Heart left ventricle (tissue), 16 donors: ENCODE data around the gene RBMS3. TPM values are rescaled to one million over a fixed set of nuclear protein-coding genes. Genes with fewer than 3 reads are reported as not detected.
A peak's percentile ranks its signal among the peaks of the same experiment; 100 is the strongest.

Source experiments
- ATAC-seq, 4 donors: fragments of 200-7000 bp; cut with Tn5 transposase; one replicate each; pipeline ENCODE4 v1.9.1; 2020 to 2022; ENCODE audit warnings: moderate library complexity in 4 of 4, mild to moderate bottlenecking in 3 of 4, moderate number of reproducible peaks in 1 of 4
- DNase-seq, 5 donors: peaks; one replicate each; pipeline ENCODE4 v3.0.0-alpha.2; 2020
- H3K27ac ChIP-seq, 12 donors: fragments of 200-600 bp; sonication (generic) in 4 of 12; one replicate each; pipeline versions ENCODE4 v1.5.0 to v1.8.0; 2016 to 2022; ENCODE audit warnings: mild to moderate bottlenecking in 2 of 12
- H3K27me3 ChIP-seq, 9 donors: fragments of 200-600 bp; sonication (generic) in 2 of 9; one replicate each; pipeline versions ENCODE4 v1.5.1 to v1.8.0; 2016 to 2022; ENCODE audit warnings: mild to moderate bottlenecking in 3 of 9
- H3K36me3 ChIP-seq, 9 donors: fragments of 200-600 bp; sonication (generic) in 2 of 9; one replicate each; pipeline versions ENCODE4 v1.5.0 to v1.8.0; 2018 to 2022; ENCODE audit warnings: mild to moderate bottlenecking in 2 of 9
- H3K4me1 ChIP-seq, 12 donors: fragments of 200-600 bp; sonication (generic) in 4 of 12; one replicate each; pipeline versions ENCODE4 v1.5.0 to v1.8.0; 2016 to 2022; ENCODE audit warnings: mild to moderate bottlenecking in 3 of 12
- H3K4me3 ChIP-seq, 12 donors: fragments of 200-600 bp; sonication (generic) in 4 of 12; one replicate each; pipeline versions ENCODE4 v1.5.0 to v1.8.0; 2017 to 2022; ENCODE audit warnings: mild to moderate bottlenecking in 9 of 12, moderate library complexity in 4 of 12
- H3K9me3 ChIP-seq, 12 donors: fragments of 200-600 bp; sonication (generic) in 4 of 12; one replicate each; pipeline versions ENCODE4 v1.5.0 to v1.8.0; 2016 to 2022; ENCODE audit warnings: mild to moderate bottlenecking in 1 of 12
- POLR2A ChIP-seq, 2 donors: fragments of 450-650 bp; IDR thresholded peaks; one replicate each; pipeline ENCODE4 v1.6.1; 2017; ENCODE audit warnings: antibody characterized with exemption in 2 of 2, mild to moderate bottlenecking in 2 of 2, moderate library complexity in 2 of 2
- WGBS, 4 donors: extraction: QIAGEN DNeasy Blood & Tissue Kit in 2 of 4; methylation state at CpG; one replicate each; pipeline versions ENCODE4 v1.1.5 to v1.1.7; 2013 to 2018; 5-methylcytosine and 5-hydroxymethylcytosine counted together
- intact Hi-C, 10 donors: fragments of 100-400 bp; cut with DNase I; formaldehyde crosslinking; loops; one replicate each; pipeline versions ENCODE4 v1.11.1 to v1.14.2; 2022
- polyA plus RNA-seq, 2 donors: library from polyadenylated mRNA; stranded (reverse); fragments of 200-250 nt; gene quantifications; one replicate each; pipeline ENCODE4 v1.2.3, GENCODE V29; 2013
- total RNA-seq, 9 donors: library from RNA; depleted of rRNA in 2 of 9; stranded (reverse); fragments of >200 nt in 2 of 9; fragmentation: NEBNext Ultra II Directional in 3 of 9; extraction: Animal tissue kit (Norgen Biotek cat#: 25700) in 3 of 9; gene quantifications; one replicate each; pipeline versions ENCODE4 v1.1.0 to v1.2.4, GENCODE V29; 2016 to 2023
- TF ChIP-seq, protein P1 (sequence below), 12 donors: fragments of 200-600 bp; sonication (generic) in 4 of 12; IDR thresholded peaks; one replicate each; pipeline versions ENCODE4 v1.5.0 to v1.8.0; 2018 to 2022; ENCODE audit warnings: antibody characterized with exemption in 12 of 12, mild to moderate bottlenecking in 5 of 12
- donor health status: ischemic (EF 13 %, LVEDD 7.1; RV severe dilation, severe dysfunction).
- donor health status: healthy with polysubstance abuse.
- donor health status: DM: no; HTN: yes; CAD: no.
- donor health status: DM: no; HTN: no; CAD: no.
- donor health status: ischemic (EF 25% LVEDD 6.9; RV normal size, moderate dysfunction).
- donor health status: ischemic (EF 25% LVEDD 5.7; RV mildly dilated, moderate dysfunction).
- donor health status: healthy.
- donor health status: DM: yes; HTN: yes; CAD: no.
- donor health status: ischemic (EF 35%, LVEDD 5.7; RV mildly dilated, moderate dysfunction).
- donor health status: nonischemic (EF 11% LVEDD 7.7; RV severe dilation, severe dysfunction).
- donor health status: DM: yes; HTN: yes; CAD: no.
- donor health status: PGD.
- donor health status: ischemic (EF 29% LVEDD 5.4; RV normal size, mild dysfunction).
- donor health status: nonischemic (EF 23%, LVEDD 6.1; RV moderate dilation, normal function).

Gene RBMS3
- total and polyA plus RNA-seq, 11 donors, result 4.8 to 35.6 (median 26.1) TPM

GRCh38 chr3:29639578-29640290 is 358.9 kb downstream of the RBMS3 start:
- H3K4me1 ChIP-seq, result peaks cover 0 to 75% (median 31%) of the 10 kb centered on the region in 12 donors

GRCh38 chr3:29642393-29643033 is 361.6 kb downstream of the RBMS3 start:
- peak overlapping the region in 5 of 12 donors; percentile 5 to 26 (median 20) for H3K4me3 ChIP-seq
- H3K27me3 ChIP-seq, result no peaks in the 10 kb centered on the region
- 44 to 56% (median 54%) methylated on average over 5 of the region's 5 CpGs for WGBS, 4 donors
- DNase-seq (peak in 4 of 5 donors; percentile 25 to 63 (median 32)), ATAC-seq (peak; percentile 86 to 97 (median 94))
- H3K36me3 ChIP-seq, result no peaks in the 10 kb centered on the region
- TF ChIP-seq, protein P1, sequence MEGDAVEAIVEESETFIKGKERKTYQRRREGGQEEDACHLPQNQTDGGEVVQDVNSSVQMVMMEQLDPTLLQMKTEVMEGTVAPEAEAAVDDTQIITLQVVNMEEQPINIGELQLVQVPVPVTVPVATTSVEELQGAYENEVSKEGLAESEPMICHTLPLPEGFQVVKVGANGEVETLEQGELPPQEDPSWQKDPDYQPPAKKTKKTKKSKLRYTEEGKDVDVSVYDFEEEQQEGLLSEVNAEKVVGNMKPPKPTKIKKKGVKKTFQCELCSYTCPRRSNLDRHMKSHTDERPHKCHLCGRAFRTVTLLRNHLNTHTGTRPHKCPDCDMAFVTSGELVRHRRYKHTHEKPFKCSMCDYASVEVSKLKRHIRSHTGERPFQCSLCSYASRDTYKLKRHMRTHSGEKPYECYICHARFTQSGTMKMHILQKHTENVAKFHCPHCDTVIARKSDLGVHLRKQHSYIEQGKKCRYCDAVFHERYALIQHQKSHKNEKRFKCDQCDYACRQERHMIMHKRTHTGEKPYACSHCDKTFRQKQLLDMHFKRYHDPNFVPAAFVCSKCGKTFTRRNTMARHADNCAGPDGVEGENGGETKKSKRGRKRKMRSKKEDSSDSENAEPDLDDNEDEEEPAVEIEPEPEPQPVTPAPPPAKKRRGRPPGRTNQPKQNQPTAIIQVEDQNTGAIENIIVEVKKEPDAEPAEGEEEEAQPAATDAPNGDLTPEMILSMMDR (IDR thresholded peaks at IDR 0.05), result no peak
- TF ChIP-seq POLR2A (IDR thresholded peaks at IDR 0.05), result no peak
- H3K9me3 ChIP-seq, result no peaks in the 10 kb centered on the region
- H3K27ac ChIP-seq, result peak overlapping the region; percentile 37 to 92 (median 76)
- H3K4me1 ChIP-seq, result peaks cover 0 to 69% (median 28%) of the 10 kb centered on the region in 12 donors
- intact Hi-C loops, result loop anchor here in 3 of 10 donors (5.0 to 10.0 kb wide), 5 partner anchors 40 to 360 kb away; partner anchors contain the start of gene RBMS3 (in 2 of the 3)

More at GRCh38 chr3:29639578-29640290, 358.9 kb downstream of the RBMS3 start:
- intact Hi-C loops, result loop anchor here in 4 of 10 donors (5.0 to 10.0 kb wide), 6 partner anchors 43 to 357 kb away; partner anchors contain the start of gene RBMS3 (in 2 of the 4)
- Histone ChIP-seq H3K36me3 (no peaks in the 10 kb centered on the region), H3K4me3 (peak overlapping the region in 1 of 12 donors; percentile 13), H3K27me3 (no peaks in the 10 kb centered on the region), H3K9me3 (peaks cover 0 to 10% (median 2%) of the 10 kb centered on the region in 12 donors), H3K27ac (peak overlapping the region in 8 of 12 donors; percentile 10 to 49 (median 42))
- 18 to 34% (median 33%) methylated on average over 2 of the region's 2 CpGs for WGBS, 4 donors
- DNase-seq (no peak), ATAC-seq (peak in 1 of 4 donors; percentile 5)
- TF ChIP-seq, protein P1 (IDR thresholded peaks at IDR 0.05), result no peak
- TF ChIP-seq POLR2A (IDR thresholded peaks at IDR 0.05), result no peak

- no peaks in the 10 kb centered on the region for H3K9me3 ChIP-seq
- ATAC-seq, result peak in 1 of 4 donors; percentile 8
- no peak overlapping the region for H3K4me3 ChIP-seq
- H3K36me3 ChIP-seq, result no peaks in the 10 kb centered on the region
- TF ChIP-seq, protein P1 (IDR thresholded peaks at IDR 0.05), result no peak
- TF ChIP-seq POLR2A (IDR thresholded peaks at IDR 0.05), result no peak
- DNase-seq, result no peak
- peaks cover 0 to 64% (median 28%) of the 10 kb centered on the region in 12 donors for H3K4me1 ChIP-seq
- intact Hi-C loops, result loop anchor here in 3 of 10 donors (5.0 to 10.0 kb wide), 5 partner anchors 39 to 361 kb away; partner anchors contain the start of gene RBMS3 (in 2 of the 3)
- H3K27me3 ChIP-seq, result no peaks in the 10 kb centered on the region
- H3K27ac ChIP-seq, result peak overlapping the region; percentile 37 to 92 (median 76)
- WGBS, 4 donors, result 47 to 63% (median 60%) methylated on average over 3 of the region's 3 CpGs
These were observed 362.2 kb downstream of the RBMS3 start for GRCh38 chr3:29643034-29643425.
